Activated T-helper 1 cell treated with anti-CD3 and anti-CD28 coated beads, Interleukin-12 subunit alpha, Interleukin-12 subunit beta, Interleukin-2, Interleukin-4 antibody, amounts not matched to agents 30 ng/mL and 10 ng/mL and 1 ng/mL, durations not matched to agents 14 hours and 24 hours and 36 hours (primary cell): ENCODE results near the gene CRNKL1. TPM values are rescaled to one million over a fixed set of nuclear protein-coding genes. Genes with fewer than 3 reads are reported as not detected.
"Not testable (repeated sequence)": the region's sequence is repeated elsewhere in the genome, so short reads cannot be mapped to it uniquely, and the experiment has no call there.

Source experiments
- DNase-seq: peaks from one replicate; pipeline ENCODE4 v3.0.0; 2021; ENCODE audit warnings: low spot score
- H3K27ac Mint-ChIP-seq: one replicate; pipeline ENCODE4 v1.8.0; 2021; ENCODE audit warnings: mild to moderate bottlenecking, mixed read lengths
- H3K27me3 Mint-ChIP-seq: one replicate; pipeline ENCODE4 v1.8.0; 2022; ENCODE audit warnings: mild to moderate bottlenecking, moderate library complexity, mixed read lengths; ENCODE audit not compliant: insufficient read depth
- H3K36me3 Mint-ChIP-seq: one replicate; pipeline ENCODE4 v1.8.0; 2021; ENCODE audit warnings: low read depth, mixed read lengths
- H3K4me1 Mint-ChIP-seq: one replicate; pipeline ENCODE4 v1.8.0; 2021; ENCODE audit warnings: low read depth, mixed read lengths
- H3K4me3 Mint-ChIP-seq: one replicate; pipeline ENCODE4 v1.8.0; 2021; ENCODE audit warnings: mild to moderate bottlenecking, moderate library complexity, mixed read lengths
- H3K9me3 Mint-ChIP-seq: one replicate; pipeline ENCODE4 v1.8.0; 2021; ENCODE audit warnings: mixed read lengths
- intact Hi-C: fragments of 100-400 bp; cut with micrococcal nuclease; formaldehyde crosslinking; loops from one replicate; pipeline ENCODE4 v1.15.1; 2024
- total RNA-seq: library from RNA; stranded (reverse); gene quantifications from 2 replicates; pipeline ENCODE4 v1.2.3, GENCODE V29; 2022

Gene CRNKL1
- total RNA-seq, 1 donor from 2014 or later: 24.1 TPM

GRCh38 chr20:20017001-20017843 lies 35.0 kb downstream of the CRNKL1 start, which contains the start of gene NAA20:
TSS of gene NAA20 (plus strand) at chr20:20017362. CDS start at chr20:20017397, 35 bp downstream.
- intact Hi-C loops: loop anchor here (1.0 to 10.0 kb wide), 5 partner anchors 35 to 1882 kb away; partner anchors contain the start of genes CFAP61, CRNKL1, KAT14 and PET117
- H3K4me1 Mint-ChIP-seq: peaks cover 44% of the 10 kb centered on the region
- peak; percentile 88 for DNase-seq
- peak within 1 kb of the TSS; percentile 86 for H3K27ac Mint-ChIP-seq
- no peaks in the 10 kb centered on the region for H3K27me3 Mint-ChIP-seq
- H3K36me3 Mint-ChIP-seq: peaks cover 12% of the 10 kb centered on the region
- no peaks in the 10 kb centered on the region for H3K9me3 Mint-ChIP-seq
- peak within 1 kb of the TSS; percentile 90 for H3K4me3 Mint-ChIP-seq

- Mint-ChIP-seq H3K27me3 (peaks cover 4% of the 10 kb centered on the region), H3K4me1 (peaks cover 18% of the 10 kb centered on the region), H3K27ac (no peak overlapping the region), H3K36me3 (peaks cover 8% of the 10 kb centered on the region), H3K9me3 (no peaks in the 10 kb centered on the region), H3K4me3 (no peak overlapping the region)
- intact Hi-C loops: loop anchor here (10.0 kb wide), 3 partner anchors 480 to 1880 kb away; partner anchors contain the start of genes KAT14 and PET117
- no peak for DNase-seq
These were observed 37.6 kb downstream of the CRNKL1 start for GRCh38 chr20:20014659-20015058.

GRCh38 chr20:20012541-20012940 lies 39.7 kb downstream of the CRNKL1 start:
- intact Hi-C loops: loop anchor here (10.0 kb wide), 3 partner anchors 482 to 1878 kb away; partner anchors contain the start of genes KAT14 and PET117
- H3K4me3 Mint-ChIP-seq: no peak overlapping the region

GRCh38 chr20:20010639-20011500 lies 41.4 kb downstream of the CRNKL1 start:
- DNase-seq: no peak
- Mint-ChIP-seq H3K27me3 (peaks cover 6% of the 10 kb centered on the region), H3K4me1 (no peaks in the 10 kb centered on the region), H3K9me3 (no peaks in the 10 kb centered on the region), H3K36me3 (no peaks in the 10 kb centered on the region), H3K27ac (no peak overlapping the region), H3K4me3 (no peak overlapping the region)
- intact Hi-C loops: loop anchor here (10.0 kb wide), 3 partner anchors 484 to 1876 kb away; partner anchors contain the start of genes KAT14 and PET117

More at GRCh38 chr20:20012541-20012940, 39.7 kb downstream of the CRNKL1 start:
- Mint-ChIP-seq H3K9me3 (no peaks in the 10 kb centered on the region), H3K4me1 (peaks cover 5% of the 10 kb centered on the region), H3K36me3 (no peaks in the 10 kb centered on the region), H3K27ac (no peak overlapping the region), H3K27me3 (peaks cover 6% of the 10 kb centered on the region)
- DNase-seq: no peak

GRCh38 chr20:20009784-20010253 lies 42.4 kb downstream of the CRNKL1 start:
- intact Hi-C loops: loop anchor here (10.0 kb wide), 3 partner anchors 485 to 1875 kb away; partner anchors contain the start of genes KAT14 and PET117
- H3K27ac Mint-ChIP-seq: no peak overlapping the region

GRCh38 chr20:20005342-20005741 lies 46.9 kb downstream of the CRNKL1 start:
- no peak overlapping the region for H3K27ac Mint-ChIP-seq
- intact Hi-C loops: no loop called here

More at GRCh38 chr20:20009784-20010253, 42.4 kb downstream of the CRNKL1 start:
- Mint-ChIP-seq H3K36me3 (no peaks in the 10 kb centered on the region), H3K4me1 (no peaks in the 10 kb centered on the region), H3K9me3 (no peaks in the 10 kb centered on the region), H3K4me3 (no peak overlapping the region), H3K27me3 (peaks cover 6% of the 10 kb centered on the region)
- no peak for DNase-seq

GRCh38 chr20:20003955-20004322 lies 48.3 kb downstream of the CRNKL1 start:
- intact Hi-C loops, H3K36me3 Mint-ChIP-seq, DNase-seq, H3K9me3 Mint-ChIP-seq, H3K27ac Mint-ChIP-seq: not testable (repeated sequence)
- Mint-ChIP-seq H3K27me3 (peaks cover 19% of the 10 kb centered on the region), H3K4me1 (peaks cover 15% of the 10 kb centered on the region), H3K4me3 (peak overlapping the region; percentile 19)

More at GRCh38 chr20:20005342-20005741, 46.9 kb downstream of the CRNKL1 start:
- H3K4me1 Mint-ChIP-seq: peaks cover 15% of the 10 kb centered on the region
- H3K4me3 Mint-ChIP-seq: no peak overlapping the region
- H3K27me3 Mint-ChIP-seq: peaks cover 21% of the 10 kb centered on the region
- DNase-seq: no peak
- H3K36me3 Mint-ChIP-seq: no peaks in the 10 kb centered on the region
- no peaks in the 10 kb centered on the region for H3K9me3 Mint-ChIP-seq

GRCh38 chr20:20003031-20003954 lies 49.0 kb downstream of the CRNKL1 start:
- Mint-ChIP-seq H3K4me3 (peak overlapping the region; percentile 19), H3K9me3 (no peaks in the 10 kb centered on the region), H3K36me3 (no peaks in the 10 kb centered on the region), H3K27ac (no peak overlapping the region), H3K27me3 (peaks cover 18% of the 10 kb centered on the region), H3K4me1 (peaks cover 15% of the 10 kb centered on the region)
- no peak for DNase-seq
- intact Hi-C loops: no loop called here

- H3K36me3 Mint-ChIP-seq: no peaks in the 10 kb centered on the region
- DNase-seq: no peak
- no peak overlapping the region for H3K27ac Mint-ChIP-seq
- no peak overlapping the region for H3K4me3 Mint-ChIP-seq
- H3K27me3 Mint-ChIP-seq: peaks cover 18% of the 10 kb centered on the region
- no peaks in the 10 kb centered on the region for H3K9me3 Mint-ChIP-seq
- H3K4me1 Mint-ChIP-seq: peaks cover 15% of the 10 kb centered on the region
- intact Hi-C loops: no loop called here
These were observed 49.9 kb downstream of the CRNKL1 start for GRCh38 chr20:20002101-20002998.

GRCh38 chr20:20000211-20000968 lies 51.9 kb downstream of the CRNKL1 start:
- Mint-ChIP-seq H3K27ac (no peak overlapping the region), H3K4me1 (peaks cover 15% of the 10 kb centered on the region), H3K36me3 (no peaks in the 10 kb centered on the region), H3K27me3 (peaks cover 18% of the 10 kb centered on the region), H3K4me3 (no peak overlapping the region), H3K9me3 (no peaks in the 10 kb centered on the region)
- DNase-seq: no peak
- intact Hi-C loops: no loop called here
